GM23248 (cell line): ENCODE measurements around the gene GIPC2. TPM values are rescaled to one million over a fixed set of nuclear protein-coding genes. Genes with fewer than 3 reads are reported as not detected.

Source experiments
- DNase-seq: peaks from one replicate; pipeline ENCODE4 v3.0.0-alpha.2; 2015
- H2AFZ ChIP-seq: fragments of 200-600 bp; sonication (generic); 2 replicates; pipeline ENCODE4 v1.6.1; 2016; ENCODE audit warnings: antibody characterized with exemption
- H3F3A ChIP-seq: fragments of 200-600 bp; sonication (generic); 2 replicates; pipeline ENCODE4 v1.6.1; 2016; ENCODE audit warnings: mild to moderate bottlenecking, antibody characterized with exemption, mixed run types; ENCODE audit not compliant: insufficient read depth
- H3K27ac ChIP-seq: fragments of 200-600 bp; sonication (generic); 2 replicates; pipeline ENCODE4 v1.5.1; 2016; ENCODE audit warnings: mild to moderate bottlenecking
- H3K27me3 ChIP-seq: fragments of 200-600 bp; sonication (generic); replicated peaks from 2 replicates; pipeline ENCODE4 v1.6.1; 2016; ENCODE audit warnings: mild to moderate bottlenecking; ENCODE audit not compliant: insufficient read depth
- H3K36me3 ChIP-seq: fragments of 200-600 bp; sonication (generic); 2 replicates; pipeline ENCODE4 v1.6.1; 2016; ENCODE audit warnings: low read depth, mild to moderate bottlenecking
- H3K4me1 ChIP-seq: fragments of 200-600 bp; sonication (generic); 2 replicates; pipeline ENCODE4 v1.6.1; 2016; ENCODE audit warnings: mild to moderate bottlenecking; ENCODE audit not compliant: insufficient read depth
- H3K4me2 ChIP-seq: fragments of 200-600 bp; sonication (generic); one replicate; pipeline ENCODE4 v1.6.1; 2016; ENCODE audit warnings: mild to moderate bottlenecking; ENCODE audit not compliant: unreplicated experiment
- H3K4me3 ChIP-seq: fragments of 200-600 bp; sonication (generic); 2 replicates; pipeline ENCODE4 v1.5.1; 2016; ENCODE audit warnings: mild to moderate bottlenecking
- H3K79me2 ChIP-seq: fragments of 200-600 bp; sonication (generic); 2 replicates; pipeline ENCODE4 v1.6.1; 2016; ENCODE audit warnings: mild to moderate bottlenecking; ENCODE audit not compliant: insufficient read depth
- H3K9ac ChIP-seq: fragments of 200-600 bp; sonication (generic); 2 replicates; pipeline ENCODE4 v1.6.1; 2016; ENCODE audit warnings: mild to moderate bottlenecking
- H3K9me2 ChIP-seq: fragments of 200-600 bp; sonication (generic); 2 replicates; pipeline ENCODE4 v1.6.1; 2016; ENCODE audit warnings: mixed run types, mild to moderate bottlenecking, moderate library complexity; ENCODE audit not compliant: insufficient read depth
- H3K9me3 ChIP-seq: fragments of 200-600 bp; sonication (generic); one replicate; pipeline ENCODE4 v1.6.1; 2017; ENCODE audit warnings: low read depth
- H4K20me1 ChIP-seq: fragments of 200-600 bp; sonication (generic); 2 replicates; pipeline ENCODE4 v1.6.0; 2016; ENCODE audit not compliant: insufficient read depth
- EZH2 ChIP-seq: fragments of 200-600 bp; sonication (generic); IDR thresholded peaks from 2 replicates; pipeline ENCODE4 v1.6.1; 2018; ENCODE audit warnings: antibody characterized with exemption, mild to moderate bottlenecking; ENCODE audit not compliant: insufficient read depth, poor library complexity, severe bottlenecking
- EZH2phosphoT487 ChIP-seq: fragments of 200-600 bp; sonication (generic); IDR thresholded peaks from 2 replicates; pipeline ENCODE4 v1.6.1; 2018; ENCODE audit warnings: antibody characterized with exemption, moderate library complexity, mild to moderate bottlenecking, low read depth; ENCODE audit not compliant: insufficient read depth
- WGBS, 2 experiments: methylation state at CpG; one replicate each; pipeline ENCODE4 v1.1.6; 2015 to 2017; ENCODE audit warnings: low lambda C conversion rate in 2 of 2, low coverage in 1 of 2; ENCODE audit errors: missing lambda C conversion rate in 2 of 2; 5-methylcytosine and 5-hydroxymethylcytosine counted together
- in situ Hi-C: fragments of 300-500 bp; cut with MboI; formaldehyde crosslinking; loops from 2 replicates; pipeline ENCODE4 v1.15.0; 2020
- polyA plus RNA-seq: library from polyadenylated mRNA; unstranded; fragments of >200 nt; fragmentation: Nextera tagmentation; extraction: Ambion mirVana; gene quantifications from 2 replicates; pipeline ENCODE4 v1.2.1, GENCODE V29; 2016
- total RNA-seq: library from RNA; depleted of rRNA; stranded (reverse); fragments of >200 nt; shearing (Covaris generic); gene quantifications from 2 replicates; pipeline ENCODE4 v1.2.3, GENCODE V29; 2014

GIPC2 gene
- total and polyA plus RNA-seq, 2 experiments from 2014 or later, result 0.32 to 0.68 TPM

- no peaks in the 10 kb centered on the region for H3K9me3 ChIP-seq
- peak overlapping the region; percentile 70 for H3K4me2 ChIP-seq
- H4K20me1 ChIP-seq, result no peaks in the 10 kb centered on the region
- no peak overlapping the region for H3K4me3 ChIP-seq
- H3K4me1 ChIP-seq, result peaks cover 38% of the 10 kb centered on the region
- H3K79me2 ChIP-seq, result no peaks in the 10 kb centered on the region
- WGBS, 2 experiments, result 32 to 34% methylated on average over 2 of the region's 2 CpGs
- DNase-seq, result peak; percentile 46
- no peaks in the 10 kb centered on the region for H3K27me3 ChIP-seq
- no peaks in the 10 kb centered on the region for H3K9me2 ChIP-seq
- H3K27ac ChIP-seq, result peak overlapping the region; percentile 64; the same call in 1 of the 2 replicates
- in situ Hi-C loops, result no loop called here
- TF ChIP-seq EZH2phosphoT487 (no peak), EZH2 (no peak)
- H3F3A ChIP-seq, result peaks cover 18% of the 10 kb centered on the region; the same call in 1 of the 2 replicates
- no peak overlapping the region for H2AFZ ChIP-seq
- H3K9ac ChIP-seq, result no peak overlapping the region
- no peaks in the 10 kb centered on the region for H3K36me3 ChIP-seq
Measured at GRCh38 chr1:78069784-78070183, 24.0 kb downstream of the GIPC2 start.

GRCh38 chr1:78070210-78070609 lies 24.4 kb downstream of the GIPC2 start:
- Histone ChIP-seq H3K9me2 (no peaks in the 10 kb centered on the region), H3K4me1 (peaks cover 38% of the 10 kb centered on the region), H3K27ac (peak overlapping the region; percentile 64), H4K20me1 (no peaks in the 10 kb centered on the region), H3K4me3 (no peak overlapping the region), H3K9me3 (no peaks in the 10 kb centered on the region), H3K79me2 (no peaks in the 10 kb centered on the region), H3K9ac (0 out of 2 replicates have a peak overlapping the region, but pooled peaks have one; percentile 5), H3K36me3 (no peaks in the 10 kb centered on the region), H3K27me3 (no peaks in the 10 kb centered on the region), H3F3A (peaks cover 18% of the 10 kb centered on the region; the same call in 1 of the 2 replicates), H2AFZ (no peak overlapping the region), H3K4me2 (peak overlapping the region; percentile 70)
- DNase-seq, result no peak
- in situ Hi-C loops, result no loop called here
- WGBS, 2 experiments, result 73 to 74% methylated on average over 2 of the region's 2 CpGs
- TF ChIP-seq EZH2phosphoT487 (no peak), EZH2 (no peak)

DNA sequence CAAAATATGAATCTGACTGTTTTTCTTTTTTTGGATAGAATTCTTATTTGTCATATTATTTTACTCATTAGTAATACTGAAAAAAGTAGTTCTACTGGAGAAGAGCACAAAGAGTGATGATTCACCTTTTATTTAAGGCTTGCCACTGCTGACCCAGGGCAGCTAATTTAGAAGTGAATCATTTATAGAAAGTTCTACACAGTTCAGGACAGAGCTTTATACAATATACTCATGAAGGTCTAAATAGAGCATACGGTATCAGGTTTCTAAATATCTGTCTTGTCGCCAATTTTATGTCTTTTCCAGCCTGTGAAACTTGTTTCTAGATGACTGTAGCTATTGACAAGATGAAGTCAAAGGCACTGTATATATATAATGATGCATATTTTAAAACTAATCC lies 25.0 kb downstream of the GIPC2 start:
- Histone ChIP-seq H3K36me3 (no peaks in the 10 kb centered on the region), H3K4me2 (peak overlapping the region; percentile 70), H4K20me1 (no peaks in the 10 kb centered on the region), H3F3A (peaks cover 18% of the 10 kb centered on the region; the same call in 1 of the 2 replicates), H3K79me2 (no peaks in the 10 kb centered on the region), H3K4me3 (no peak overlapping the region), H2AFZ (no peak overlapping the region), H3K4me1 (peaks cover 38% of the 10 kb centered on the region), H3K27me3 (no peaks in the 10 kb centered on the region), H3K9ac (0 out of 2 replicates have a peak overlapping the region, but pooled peaks have one; percentile 5), H3K27ac (peak overlapping the region; percentile 64), H3K9me3 (no peaks in the 10 kb centered on the region), H3K9me2 (no peaks in the 10 kb centered on the region)
- 0 to 1% methylated on average over 2 of the region's 2 CpGs for WGBS, 2 experiments
- in situ Hi-C loops, result no loop called here
- DNase-seq, result peak; percentile 95
- no peak for TF ChIP-seq EZH2phosphoT487
- TF ChIP-seq EZH2, result no peak

DNA sequence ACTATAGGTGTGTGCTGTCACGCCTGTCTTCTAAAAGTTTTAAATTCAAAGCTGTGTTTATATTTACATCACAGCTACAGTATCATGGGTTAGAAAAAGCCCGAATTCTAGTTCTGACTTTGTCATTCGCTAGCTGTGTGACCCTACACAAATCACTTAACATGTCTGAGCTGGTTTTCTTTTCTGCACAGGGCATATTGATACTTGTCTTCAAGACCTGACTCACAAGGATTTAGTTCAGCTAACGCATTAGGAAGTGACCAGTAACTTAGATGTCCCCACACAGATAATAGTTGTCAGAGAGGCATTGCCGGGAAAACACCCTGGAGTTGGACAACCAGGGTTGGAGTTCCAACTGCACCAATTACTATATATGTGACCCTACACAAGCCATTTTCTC lies 25.9 kb downstream of the GIPC2 start:
- Histone ChIP-seq H3K4me3 (no peak overlapping the region), H3K36me3 (no peaks in the 10 kb centered on the region), H3K4me2 (peak overlapping the region; percentile 44), H3K4me1 (peaks cover 38% of the 10 kb centered on the region), H3K79me2 (no peaks in the 10 kb centered on the region), H3K27ac (peak overlapping the region; percentile 64), H2AFZ (peak overlapping the region; percentile 22), H3K27me3 (no peaks in the 10 kb centered on the region), H3K9me2 (no peaks in the 10 kb centered on the region), H3K9me3 (no peaks in the 10 kb centered on the region), H3F3A (peaks cover 18% of the 10 kb centered on the region; the same call in 1 of the 2 replicates), H3K9ac (no peak overlapping the region), H4K20me1 (no peaks in the 10 kb centered on the region)
- 65 to 66% methylated on average over 5 of the region's 5 CpGs for WGBS, 2 experiments
- TF ChIP-seq EZH2phosphoT487 (no peak), EZH2 (no peak)
- in situ Hi-C loops, result no loop called here
- peak; percentile 15 for DNase-seq

DNA sequence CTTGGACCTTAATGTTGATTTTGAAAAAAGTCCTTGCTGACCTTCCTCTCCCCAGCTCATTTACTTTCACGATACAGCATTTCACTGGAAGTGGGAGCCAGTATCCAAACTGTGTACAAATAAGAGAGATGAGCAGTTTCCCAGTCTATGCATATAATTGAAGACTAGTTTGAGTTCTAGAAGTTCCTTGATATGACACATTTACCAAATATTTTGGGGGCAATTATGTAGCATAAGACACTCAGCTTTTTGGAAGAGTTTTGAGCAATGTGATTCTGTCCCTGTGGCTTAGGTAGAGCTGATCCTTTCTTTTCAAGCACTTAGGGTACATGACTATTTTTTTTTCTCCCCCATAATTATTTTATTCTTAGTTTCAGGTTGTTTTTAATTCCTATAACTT lies 26.4 kb downstream of the GIPC2 start:
- Histone ChIP-seq H3K4me3 (no peak overlapping the region), H3K9me2 (no peaks in the 10 kb centered on the region), H3K9ac (no peak overlapping the region), H3K4me1 (peaks cover 38% of the 10 kb centered on the region), H4K20me1 (no peaks in the 10 kb centered on the region), H3K4me2 (peak overlapping the region; percentile 44), H2AFZ (peak overlapping the region; percentile 22), H3K27ac (peak overlapping the region; percentile 64), H3K36me3 (no peaks in the 10 kb centered on the region), H3K79me2 (no peaks in the 10 kb centered on the region), H3K9me3 (no peaks in the 10 kb centered on the region), H3K27me3 (no peaks in the 10 kb centered on the region), H3F3A (peaks cover 18% of the 10 kb centered on the region; the same call in 1 of the 2 replicates)
- in situ Hi-C loops, result no loop called here
- 7 to 11% methylated on average over 1 of the region's 1 CpG for WGBS, 2 experiments
- no peak for TF ChIP-seq EZH2phosphoT487
- no peak for TF ChIP-seq EZH2
- DNase-seq, result peak; percentile 47
